Fibroblast of mammary gland (primary cell): ENCODE measurements around the gene RPL35.

Experiments
- DNase-seq: peaks from one replicate; pipeline ENCODE4 v3.0.0-alpha.2; 2010; ENCODE audit warnings: low read depth
- H3K4me3 ChIP-seq: 2 replicates; pipeline ENCODE4 v1.5.1; 2011; ENCODE audit warnings: low read depth, mild to moderate bottlenecking, low read length, moderate library complexity; ENCODE audit not compliant: control insufficient read depth
- CTCF ChIP-seq: conservative IDR thresholded peaks from 2 replicates; pipeline ENCODE4 v1.5.1; 2011; ENCODE audit warnings: low read depth, low read length, inconsistent platforms; ENCODE audit not compliant: control insufficient read depth, insufficient read depth

Gene RPL35

GRCh38 chr9:124812441-124812876, 49.3 kb downstream of the RPL35 start:
- TF ChIP-seq CTCF: no peak
- DNase-seq: peak; percentile 98
- no peak overlapping the region for H3K4me3 ChIP-seq

- DNase-seq: peak; percentile 83
- no peak overlapping the region for H3K4me3 ChIP-seq
- no peak for TF ChIP-seq CTCF
Observed at GRCh38 chr9:124810663-124811355, 50.9 kb downstream of the RPL35 start.

GRCh38 chr9:124809741-124810500, 51.8 kb downstream of the RPL35 start:
- no peak for TF ChIP-seq CTCF
- DNase-seq: no peak

GRCh38 chr9:124809211-124809610, 52.5 kb downstream of the RPL35 start:
- TF ChIP-seq CTCF: no peak
- H3K4me3 ChIP-seq: no peak overlapping the region
- no peak for DNase-seq

More at GRCh38 chr9:124809741-124810500, 51.8 kb downstream of the RPL35 start:
- no peak overlapping the region for H3K4me3 ChIP-seq

- H3K4me3 ChIP-seq: no peak overlapping the region
- DNase-seq: no peak
- TF ChIP-seq CTCF: no peak
Observed at GRCh38 chr9:124808246-124808956, 53.4 kb downstream of the RPL35 start.
